ENCODE results near the gene CLCN6. TPM values are rescaled to one million over a fixed set of nuclear protein-coding genes. Genes with fewer than 3 reads are reported as not detected.
A peak's percentile ranks its signal among the peaks of the same experiment; 100 is the strongest.

CLCN6 gene
- total RNA-seq, 1 donor, result 12.6 TPM

DNA sequence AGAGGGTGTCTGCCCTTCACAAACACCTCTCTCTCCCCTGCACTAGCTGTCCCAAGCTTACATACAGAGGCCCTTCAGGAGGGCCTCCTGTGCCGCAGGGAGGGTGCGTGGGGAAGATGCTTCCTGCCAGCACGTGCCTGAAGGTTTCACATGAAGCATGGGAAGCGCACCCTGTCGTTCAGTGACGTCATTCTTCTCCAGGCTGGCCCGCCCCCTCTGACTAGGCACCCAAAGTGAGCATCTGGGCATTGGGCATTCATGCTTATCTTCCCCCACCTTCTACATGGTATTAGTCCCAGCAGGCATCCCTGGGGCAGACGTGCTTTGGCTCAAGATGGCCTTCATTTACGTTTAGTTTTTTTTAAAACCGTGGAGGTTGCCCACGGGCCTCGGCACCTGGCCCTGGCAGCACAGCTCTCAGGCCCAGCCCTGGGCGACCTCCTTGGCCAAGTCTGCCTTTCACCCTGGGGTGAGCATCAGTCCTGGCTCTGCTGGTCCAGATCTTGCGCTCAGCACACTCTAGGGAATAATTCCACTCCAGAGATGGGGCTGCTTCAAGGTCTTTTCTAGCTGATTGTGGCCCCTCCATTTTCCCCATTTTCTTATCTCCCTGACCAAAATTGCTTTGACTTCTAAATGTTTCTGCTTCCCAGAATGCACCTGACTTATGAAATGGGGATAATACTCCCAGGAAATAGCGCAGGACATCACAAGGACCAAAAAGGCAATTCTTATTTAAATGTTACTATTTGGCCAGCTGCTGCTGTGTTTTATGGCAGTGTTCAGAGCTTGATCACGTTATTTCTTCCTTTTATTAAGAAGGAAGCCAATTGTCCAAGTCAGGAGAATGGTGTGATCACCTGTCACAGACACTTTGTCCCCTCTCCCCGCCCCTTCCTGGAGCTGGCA, 35.5 kb downstream of the CLCN6 start:
- no peak for DNase-seq (ENCODE audit: low read depth)
- H3K4me3 ChIP-seq (ENCODE audit: low read depth, low read length), result no peak overlapping the region
- TF ChIP-seq, protein P1, sequence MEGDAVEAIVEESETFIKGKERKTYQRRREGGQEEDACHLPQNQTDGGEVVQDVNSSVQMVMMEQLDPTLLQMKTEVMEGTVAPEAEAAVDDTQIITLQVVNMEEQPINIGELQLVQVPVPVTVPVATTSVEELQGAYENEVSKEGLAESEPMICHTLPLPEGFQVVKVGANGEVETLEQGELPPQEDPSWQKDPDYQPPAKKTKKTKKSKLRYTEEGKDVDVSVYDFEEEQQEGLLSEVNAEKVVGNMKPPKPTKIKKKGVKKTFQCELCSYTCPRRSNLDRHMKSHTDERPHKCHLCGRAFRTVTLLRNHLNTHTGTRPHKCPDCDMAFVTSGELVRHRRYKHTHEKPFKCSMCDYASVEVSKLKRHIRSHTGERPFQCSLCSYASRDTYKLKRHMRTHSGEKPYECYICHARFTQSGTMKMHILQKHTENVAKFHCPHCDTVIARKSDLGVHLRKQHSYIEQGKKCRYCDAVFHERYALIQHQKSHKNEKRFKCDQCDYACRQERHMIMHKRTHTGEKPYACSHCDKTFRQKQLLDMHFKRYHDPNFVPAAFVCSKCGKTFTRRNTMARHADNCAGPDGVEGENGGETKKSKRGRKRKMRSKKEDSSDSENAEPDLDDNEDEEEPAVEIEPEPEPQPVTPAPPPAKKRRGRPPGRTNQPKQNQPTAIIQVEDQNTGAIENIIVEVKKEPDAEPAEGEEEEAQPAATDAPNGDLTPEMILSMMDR (IDR thresholded peaks at IDR 0.05; ENCODE audit: insufficient read depth, low read length), result no peak

DNA sequence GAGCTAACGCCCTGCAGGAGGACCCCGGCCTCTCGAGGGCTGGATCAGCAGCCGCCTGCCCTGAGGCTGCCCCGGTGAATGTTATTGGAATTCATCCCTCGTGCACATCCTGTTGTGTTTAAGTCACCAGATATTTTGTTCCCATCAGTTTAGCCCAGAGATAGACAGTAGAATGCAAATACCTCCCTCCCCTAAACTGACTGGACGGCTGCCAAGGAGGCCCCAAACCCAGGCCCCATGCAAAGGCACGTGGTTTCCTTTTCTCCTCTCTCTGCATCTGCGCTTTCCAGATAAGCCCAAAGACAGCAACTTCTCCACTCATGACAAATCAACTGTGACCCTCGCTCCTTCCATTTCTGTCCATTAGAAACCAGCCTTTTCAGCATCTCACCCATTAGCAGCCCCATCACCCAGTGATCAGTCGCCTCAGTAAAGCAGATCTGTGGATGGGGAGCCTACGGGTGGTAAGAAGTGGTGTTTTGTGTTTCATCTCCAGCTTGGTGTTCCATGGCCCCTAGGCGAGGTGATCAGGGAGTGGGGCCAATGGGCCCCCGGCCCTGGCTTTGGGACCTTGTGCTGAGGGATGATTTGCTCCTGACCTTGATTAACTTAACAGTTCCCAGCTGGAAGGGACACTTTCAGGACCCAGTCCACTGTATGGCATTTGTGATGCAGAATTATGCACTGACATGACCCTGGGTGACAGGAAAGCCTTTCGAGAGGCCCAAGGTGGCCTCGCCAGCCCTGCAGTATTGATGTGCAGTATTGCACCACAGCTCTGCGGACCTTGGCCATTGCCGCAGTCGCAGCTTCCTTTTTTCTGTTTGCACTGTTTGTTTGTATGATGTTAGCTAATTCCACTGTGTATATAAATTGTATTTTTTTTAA, 36.4 kb downstream of the CLCN6 start:
- TF ChIP-seq, protein P1 (IDR thresholded peaks at IDR 0.05; ENCODE audit: insufficient read depth, low read length), result no peak
- peak; percentile 10 for DNase-seq (ENCODE audit: low read depth)

GRCh38 chr1:11845641-11846335, 39.8 kb downstream of the CLCN6 start:
- TF ChIP-seq, protein P1 (IDR thresholded peaks at IDR 0.05; ENCODE audit: insufficient read depth, low read length), result no peak
- H3K4me3 ChIP-seq (ENCODE audit: low read depth, low read length), result no peak overlapping the region
- DNase-seq (ENCODE audit: low read depth), result peak; percentile 40

More for the DNA sequence above, 36.4 kb downstream of the CLCN6 start:
- no peak overlapping the region for H3K4me3 ChIP-seq (ENCODE audit: low read depth, low read length)

GRCh38 chr1:11847667-11848372, 41.8 kb downstream of the CLCN6 start, which contains the start of gene NPPA:
Gene NPPA (minus strand): TSS chr1:11847783. CDS start chr1:11847684, 99 bp downstream.
- no peak within 1 kb of the TSS for H3K4me3 ChIP-seq (ENCODE audit: low read depth, low read length)
- DNase-seq (ENCODE audit: low read depth), result no peak
- TF ChIP-seq, protein P1 (IDR thresholded peaks at IDR 0.05; ENCODE audit: insufficient read depth, low read length), result no peak

DNA sequence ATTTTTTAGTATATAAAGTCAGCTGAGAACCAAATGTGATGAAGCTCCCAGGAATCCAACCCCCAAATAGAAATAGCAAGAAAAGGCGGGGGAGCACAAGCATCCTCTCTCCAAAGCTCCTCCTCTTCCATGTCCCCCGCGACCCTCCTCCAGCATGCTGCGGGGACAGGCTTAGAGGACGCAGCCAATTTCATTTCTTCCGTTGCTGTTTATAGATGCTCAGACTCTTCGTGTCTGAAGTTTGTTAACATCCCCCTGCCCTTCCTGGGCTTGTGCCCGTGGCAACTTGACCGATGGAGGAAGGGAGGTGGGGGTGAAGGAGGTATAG, 42.3 kb downstream of the CLCN6 start:
- no peak for DNase-seq (ENCODE audit: low read depth)
- TF ChIP-seq, protein P1 (IDR thresholded peaks at IDR 0.05; ENCODE audit: insufficient read depth, low read length), result no peak
- H3K4me3 ChIP-seq (ENCODE audit: low read depth, low read length), result no peak overlapping the region

DNA sequence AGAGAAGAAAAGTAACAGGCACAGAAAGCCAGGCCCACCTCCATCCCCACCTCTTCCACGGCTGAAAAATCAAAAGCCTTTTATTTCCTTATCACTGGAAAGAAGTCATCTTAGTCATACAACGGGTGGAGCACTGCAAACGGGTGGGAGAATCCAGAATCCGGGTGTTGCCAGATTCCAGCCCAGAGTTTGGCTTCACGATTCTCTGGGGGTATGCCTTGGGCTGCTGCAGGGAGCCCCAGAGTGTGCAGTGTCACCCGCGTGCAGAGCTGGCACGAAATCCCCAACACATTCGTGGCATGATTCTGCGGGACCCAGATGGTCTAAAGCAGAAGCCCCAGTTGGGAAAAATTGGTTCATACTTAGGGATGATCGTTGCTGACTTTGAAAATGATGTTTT, 44.2 kb downstream of the CLCN6 start:
- DNase-seq (ENCODE audit: low read depth), result no peak
- TF ChIP-seq, protein P1 (IDR thresholded peaks at IDR 0.05; ENCODE audit: insufficient read depth, low read length), result no peak
- no peak overlapping the region for H3K4me3 ChIP-seq (ENCODE audit: low read depth, low read length)

Measured in fibroblast of the aortic adventitia (primary cell).